Renal cortical epithelial cell (primary cell): ENCODE measurements around the gene RPL13. TPM values are rescaled to one million over a fixed set of nuclear protein-coding genes. Genes with fewer than 3 reads are reported as not detected.
A peak's percentile ranks its signal among the peaks of the same experiment; 100 is the strongest.

ENCODE experiments used
- DNase-seq: peaks from one replicate; pipeline ENCODE4 v3.0.0-alpha.2; 2011; ENCODE audit warnings: low read depth
- total RNA-seq: library from RNA; depleted of rRNA; stranded (reverse); fragments of >200 nt; gene quantifications from 2 replicates; pipeline ENCODE4 v1.2.3, GENCODE V29; 2014

Gene RPL13
- 1,512 and 2,288 TPM in 2 replicates for total RNA-seq

DNA sequence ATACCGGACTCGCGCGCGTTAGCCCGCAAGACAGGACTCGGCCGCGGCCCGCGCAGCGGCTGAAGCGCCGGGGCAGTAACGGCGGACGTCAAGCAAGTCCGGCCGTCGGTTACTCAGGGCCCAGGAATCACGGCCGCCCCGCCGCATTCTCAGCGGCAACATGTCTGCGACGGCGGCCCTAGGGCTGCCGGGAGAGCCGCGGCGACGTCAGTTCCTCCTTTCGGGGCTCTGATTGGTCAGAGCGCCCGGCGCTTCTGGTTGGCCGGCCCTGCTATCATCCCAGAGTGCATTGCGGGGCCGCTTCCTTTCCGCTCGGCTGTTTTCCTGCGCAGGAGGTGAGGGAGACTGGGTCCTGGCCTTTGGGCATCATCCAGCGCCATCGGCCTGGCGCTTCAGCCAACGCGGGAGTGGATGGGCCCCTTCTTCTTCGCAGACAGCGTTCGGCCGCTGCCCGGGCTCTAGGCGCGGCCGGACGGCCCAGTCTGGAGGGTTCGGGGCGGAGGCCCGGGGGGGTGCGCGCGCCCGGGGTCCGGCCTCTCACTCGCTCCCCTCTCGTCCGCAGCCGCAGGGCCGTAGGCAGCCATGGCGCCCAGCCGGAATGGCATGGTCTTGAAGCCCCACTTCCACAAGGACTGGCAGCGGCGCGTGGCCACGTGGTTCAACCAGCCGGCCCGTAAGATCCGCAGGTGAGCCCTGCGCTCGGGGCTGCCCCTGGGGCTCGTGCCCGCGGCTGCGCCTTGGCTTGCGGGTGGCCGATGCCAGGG lies at the start of gene RPL13:
Gene RPL13, plus strand, starts transcription at position 305 of the 764 bp plus-strand sequence. Its CDS starts 278 bp downstream, at position 583.
- peak; percentile 83 for DNase-seq

DNA sequence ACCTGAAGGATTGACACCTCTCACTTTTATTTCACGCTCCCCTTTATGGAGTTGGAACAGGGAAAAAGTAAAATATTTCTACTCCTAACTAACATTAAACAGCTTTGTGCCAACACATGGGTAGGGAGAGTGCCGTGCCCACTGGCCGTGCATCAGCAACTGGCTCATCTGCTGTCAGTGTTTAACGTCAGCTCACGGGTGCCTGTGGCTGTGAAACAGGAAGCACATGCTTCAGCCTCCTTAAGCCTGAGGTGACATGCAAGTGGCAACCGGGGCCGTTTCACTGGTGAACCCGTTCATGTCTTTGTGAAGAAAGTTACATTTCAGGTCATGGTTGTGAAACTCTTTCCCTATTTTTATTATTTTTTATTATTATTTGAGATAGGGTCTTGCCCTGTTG lies 49.1 kb upstream of the RPL13 start:
- no peak for DNase-seq

DNA sequence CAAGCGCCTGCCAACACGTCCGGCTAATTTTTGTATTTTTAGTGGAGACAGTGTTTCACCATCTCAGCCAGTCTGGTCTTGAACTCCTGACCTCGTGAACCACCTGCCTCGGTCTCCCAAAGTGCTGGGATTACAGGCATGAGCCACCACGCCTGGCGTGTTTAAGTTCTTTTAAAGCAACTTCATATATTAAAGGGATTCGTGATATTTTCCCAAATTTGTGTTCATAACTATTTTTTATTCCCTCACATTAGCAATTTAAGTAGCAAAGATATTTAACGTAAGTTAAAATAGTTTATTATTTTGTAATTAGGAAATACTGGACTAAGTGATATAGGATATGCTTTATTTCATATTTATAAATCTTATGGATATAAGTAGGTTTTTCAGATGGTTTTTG lies 48.0 kb upstream of the RPL13 start:
- DNase-seq: no peak

GRCh38 chr16:89517128-89517527 lies 43.4 kb upstream of the RPL13 start:
- no peak for DNase-seq

GRCh38 chr16:89519881-89520280 lies 40.6 kb upstream of the RPL13 start:
- DNase-seq: no peak

- DNase-seq: no peak
These were observed 38.2 kb upstream of the RPL13 start for GRCh38 chr16:89522287-89522686.

DNA sequence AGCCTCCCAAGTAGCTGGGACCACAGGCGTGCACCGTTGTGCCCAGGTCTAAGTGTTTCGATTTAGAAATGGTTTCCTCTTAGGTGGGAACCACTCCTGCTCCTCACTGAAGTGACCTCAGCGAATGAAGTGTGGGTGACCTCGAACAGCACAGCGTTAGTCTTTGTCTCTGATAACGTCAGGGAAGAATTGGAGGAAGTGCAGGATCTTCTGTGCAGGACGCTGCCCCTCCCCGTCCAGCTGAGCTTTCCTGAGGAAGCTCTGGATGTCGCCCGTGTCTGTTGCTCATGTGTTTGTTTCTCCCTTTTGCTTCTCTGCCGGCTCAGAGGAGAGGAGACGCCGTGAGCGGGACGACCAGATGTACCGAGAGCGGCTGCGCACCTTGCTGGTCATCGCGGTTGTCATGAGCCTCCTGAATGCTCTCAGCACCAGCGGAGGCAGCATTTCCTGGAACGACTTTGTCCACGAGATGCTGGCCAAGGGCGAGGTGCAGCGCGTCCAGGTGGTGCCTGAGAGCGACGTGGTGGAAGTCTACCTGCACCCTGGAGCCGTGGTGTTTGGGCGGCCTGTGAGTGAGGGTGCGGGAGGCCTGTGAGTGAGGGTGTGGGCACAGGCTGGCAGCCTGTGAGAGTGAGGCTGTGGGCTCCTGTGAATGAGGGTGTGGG lies 36.7 kb upstream of the RPL13 start:
- no peak for DNase-seq

GRCh38 chr16:89525146-89525913 lies 35.2 kb upstream of the RPL13 start:
- no peak for DNase-seq

DNA sequence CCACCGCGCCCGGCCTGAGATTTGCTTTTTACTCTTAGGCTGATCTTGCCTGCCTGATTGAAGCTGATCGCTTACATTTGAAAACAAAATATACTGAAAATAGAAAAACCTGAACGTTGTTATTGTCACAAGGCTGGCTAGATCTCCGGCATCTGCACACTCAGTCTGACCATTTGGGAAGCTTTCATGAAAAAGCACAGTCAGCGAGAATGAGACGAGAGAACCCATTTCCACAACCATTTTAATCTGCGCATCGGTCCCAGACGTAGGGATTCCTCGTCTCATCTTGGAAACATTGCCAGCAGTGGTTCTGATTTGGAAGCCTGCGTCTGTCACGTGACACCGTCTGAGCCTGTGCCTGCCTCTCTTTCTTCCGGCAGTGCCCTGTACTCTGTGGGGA lies 31.4 kb upstream of the RPL13 start:
- no peak for DNase-seq

DNA sequence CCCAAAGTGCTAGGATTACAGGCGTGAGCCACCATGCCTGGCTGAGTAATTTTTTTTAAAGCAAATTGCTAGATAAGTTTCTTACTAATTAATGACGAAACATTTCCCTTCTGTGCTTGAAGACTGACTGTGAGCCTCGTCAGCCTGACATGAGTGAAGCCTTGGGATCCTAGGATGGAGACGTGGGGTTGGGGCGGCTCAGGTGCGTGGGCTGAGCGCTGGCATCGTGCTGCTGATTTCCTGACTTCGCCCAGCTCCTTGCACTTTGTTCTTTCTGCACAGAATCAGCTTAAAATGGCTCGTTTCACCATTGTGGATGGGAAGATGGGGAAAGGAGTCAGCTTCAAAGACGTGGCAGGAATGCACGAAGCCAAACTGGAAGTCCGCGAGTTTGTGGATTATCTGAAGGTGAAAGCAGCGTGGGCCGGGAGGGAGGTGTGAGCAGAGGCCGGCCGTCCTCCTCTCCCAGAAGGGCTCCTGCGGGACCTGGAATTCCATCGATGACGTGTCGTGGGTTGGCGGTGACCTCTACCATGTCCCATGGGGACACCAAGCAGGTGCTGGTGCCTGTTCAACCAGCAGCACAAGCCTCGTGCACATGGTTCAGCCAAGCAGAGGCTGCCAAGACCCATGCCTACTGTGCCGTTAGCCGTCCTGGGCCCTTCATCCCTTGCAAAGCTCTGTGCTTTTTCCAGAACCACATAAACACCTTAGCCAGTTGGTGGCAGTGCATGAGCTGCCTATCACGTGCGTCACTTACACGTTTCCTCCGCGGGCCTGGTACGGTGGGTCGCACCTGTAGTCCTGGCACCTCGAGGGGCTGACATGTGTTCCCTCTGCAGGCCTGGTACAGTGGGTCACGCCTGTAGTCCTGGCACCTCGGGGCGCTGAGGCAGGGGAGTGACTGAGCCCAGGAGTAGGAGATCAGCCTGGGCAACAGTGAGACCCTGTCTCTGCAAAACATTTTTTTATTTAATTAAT lies 29.8 kb upstream of the RPL13 start:
- DNase-seq: no peak

DNA sequence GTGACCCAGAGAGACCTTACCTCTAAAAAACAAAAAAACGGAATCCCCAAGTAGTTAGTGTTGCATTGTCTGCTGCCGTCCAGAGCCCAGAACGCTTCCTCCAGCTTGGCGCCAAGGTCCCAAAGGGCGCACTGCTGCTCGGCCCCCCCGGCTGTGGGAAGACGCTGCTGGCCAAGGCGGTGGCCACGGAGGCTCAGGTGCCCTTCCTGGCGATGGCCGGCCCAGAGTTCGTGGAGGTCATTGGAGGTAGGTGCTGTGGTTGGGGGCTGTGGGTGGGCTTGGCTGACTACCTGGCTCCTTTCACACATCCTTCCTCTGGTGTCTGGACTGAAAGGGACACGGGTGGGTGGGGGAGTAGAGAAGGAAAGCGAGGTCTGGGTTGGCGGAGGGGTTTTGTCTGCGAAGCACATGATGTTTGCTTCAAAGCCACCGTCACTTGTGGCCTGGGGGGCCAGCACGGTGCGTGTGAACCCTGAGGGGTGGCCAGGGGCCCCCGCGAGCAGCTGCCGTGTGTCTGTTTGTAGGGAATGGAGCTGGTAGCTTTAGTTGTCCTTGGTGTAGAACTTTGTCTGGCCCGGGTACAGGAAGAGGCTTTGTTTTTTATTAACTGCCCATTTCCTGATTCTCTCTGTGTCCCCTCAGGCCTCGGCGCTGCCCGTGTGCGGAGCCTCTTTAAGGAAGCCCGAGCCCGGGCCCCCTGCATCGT lies 28.5 kb upstream of the RPL13 start:
- DNase-seq: no peak

DNA sequence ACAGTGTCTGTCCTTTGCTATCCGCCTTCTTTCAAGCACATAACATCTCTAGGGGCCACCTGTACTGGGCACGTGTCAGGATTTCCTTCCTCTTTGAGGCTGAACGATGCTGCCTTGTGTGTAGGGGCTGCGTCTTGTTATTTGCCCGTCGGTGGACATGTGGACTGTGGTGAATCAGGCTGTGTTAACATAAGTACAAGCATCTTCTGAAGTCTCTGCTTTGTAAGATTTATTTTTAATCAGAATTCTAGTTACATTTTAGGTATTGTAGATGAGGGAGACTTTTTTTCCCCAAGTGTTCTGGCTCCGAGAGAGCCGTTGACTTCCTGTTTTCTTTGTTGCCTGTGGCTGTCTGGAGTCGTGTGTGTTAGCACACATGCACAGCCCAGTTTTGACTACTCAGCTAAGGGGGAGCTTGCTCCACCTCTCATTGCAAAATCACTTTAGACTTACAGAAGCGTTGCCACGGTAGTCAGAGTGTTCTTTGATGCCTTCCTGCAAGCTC lies 26.2 kb upstream of the RPL13 start:
- peak; percentile 36 for DNase-seq

- DNase-seq: no peak
These were observed 24.1 kb upstream of the RPL13 start for GRCh38 chr16:89536371-89536770.

DNA sequence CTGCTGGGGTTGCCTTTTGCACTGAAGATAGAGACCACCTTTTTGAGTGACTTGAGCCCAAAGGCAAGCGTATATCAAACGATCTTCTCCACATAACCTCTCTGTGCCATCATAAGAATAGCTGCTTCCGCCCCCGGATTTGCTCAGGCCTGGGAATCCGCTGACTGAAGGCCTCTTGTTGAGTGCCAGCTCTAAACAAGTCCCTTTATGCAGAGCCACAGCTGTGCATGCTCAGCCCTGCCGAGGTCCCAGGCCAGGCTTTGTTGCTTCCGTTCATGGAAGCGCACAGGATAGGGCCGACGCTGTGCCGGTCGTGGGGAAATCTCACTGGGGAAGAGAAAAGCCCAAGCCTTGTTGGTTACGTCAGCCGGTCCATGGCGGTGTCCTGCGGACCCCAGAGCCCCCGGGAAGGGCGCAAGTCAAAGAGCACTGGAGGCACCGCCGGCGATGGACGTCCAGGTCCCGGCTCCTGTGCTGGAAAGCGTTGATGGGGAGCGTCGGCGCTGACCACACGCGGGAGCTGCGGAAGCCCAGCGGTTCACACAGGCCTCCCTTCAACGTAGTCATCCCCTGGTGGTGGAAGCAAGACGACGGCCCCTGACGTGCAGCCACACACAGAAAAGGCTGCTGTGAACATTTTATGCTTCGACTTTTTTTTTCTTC lies 23.5 kb upstream of the RPL13 start:
- DNase-seq: no peak

- DNase-seq: no peak
These were observed 22.9 kb upstream of the RPL13 start for GRCh38 chr16:89537549-89537925.

DNA sequence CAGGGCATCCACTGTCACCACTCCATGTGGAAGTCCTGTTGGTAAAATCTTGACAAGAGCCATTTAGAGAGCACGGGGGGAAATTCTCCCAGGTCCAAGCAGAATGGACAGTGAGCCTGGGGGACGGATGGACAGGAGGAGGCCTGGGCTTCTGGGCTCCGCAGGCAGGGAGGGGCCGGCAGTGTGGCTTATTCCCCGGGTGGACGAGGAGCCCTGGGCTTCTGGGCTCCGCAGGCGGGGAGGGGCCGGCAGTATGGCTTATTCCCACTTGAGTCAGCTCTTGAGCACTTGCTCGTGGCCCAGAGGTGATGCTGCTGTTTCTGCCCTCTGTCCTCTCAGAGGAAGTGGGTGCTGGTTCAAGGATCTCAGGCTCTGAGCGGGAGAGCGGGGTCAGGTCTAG lies 22.2 kb upstream of the RPL13 start:
- DNase-seq: no peak

DNA sequence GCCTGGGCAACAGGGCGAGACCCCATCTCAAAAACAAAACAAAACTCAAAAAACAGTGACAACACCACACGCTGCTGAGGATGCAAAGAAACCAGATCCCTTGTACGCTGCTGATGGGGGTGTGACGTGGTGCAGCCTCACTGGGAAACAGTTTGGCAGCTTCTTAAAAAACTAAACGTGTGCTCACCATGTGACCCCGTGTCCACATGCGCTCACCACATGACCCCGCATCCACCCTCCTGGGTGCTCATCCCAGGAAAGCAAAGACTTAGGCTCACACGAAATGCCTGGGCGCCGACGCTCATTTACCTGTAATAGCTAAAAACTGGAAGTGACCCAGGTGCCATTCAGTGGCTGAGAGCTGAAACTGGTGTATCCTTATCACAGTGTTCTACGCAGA lies 19.9 kb upstream of the RPL13 start:
- no peak for DNase-seq

DNA sequence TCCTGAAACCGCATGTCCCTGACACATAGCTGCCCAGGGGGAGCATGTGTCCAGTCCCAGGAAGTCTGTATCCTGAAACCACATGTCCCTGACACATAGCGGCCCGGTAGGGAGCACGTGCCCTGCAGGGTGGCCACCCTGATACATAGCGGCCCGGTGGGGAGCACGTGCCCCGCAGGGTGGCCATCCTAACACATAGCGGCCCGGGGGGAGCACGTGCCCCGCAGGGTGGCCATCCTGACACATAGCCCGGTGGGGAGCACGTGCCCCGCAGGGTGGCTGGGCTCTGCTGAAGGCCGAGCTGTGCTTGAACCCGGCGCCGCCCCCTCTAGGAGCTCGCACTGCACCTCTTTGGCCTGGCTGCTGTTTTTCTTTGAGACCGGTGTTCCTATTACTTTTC lies 18.7 kb upstream of the RPL13 start:
- no peak for DNase-seq

- DNase-seq: no peak
These were observed 16.4 kb upstream of the RPL13 start for GRCh38 chr16:89544113-89544512.

- DNase-seq: no peak
These were observed 15.8 kb upstream of the RPL13 start for GRCh38 chr16:89544713-89545043.
